Stimulated activated CD8-positive, alpha-beta memory T cell treated with anti-CD3 and anti-CD28 coated beads, Interleukin-4, amount 100 ng/mL, for 4 hours (primary cell): ENCODE results near the gene SCGB1C1.
A peak's percentile ranks its signal among the peaks of the same experiment; 100 is the strongest.

Experiments
- DNase-seq, 2 donors: peaks; one replicate each; pipeline ENCODE4 v3.0.0-alpha.2; 2020; ENCODE audit warnings: low read depth in 2 of 2, low spot score in 1 of 2

The SCGB1C1 gene

GRCh38 chr11:205221-206001 is 12.5 kb downstream of the SCGB1C1 start:
- no peak for DNase-seq

GRCh38 chr11:206002-206384 is 13.1 kb downstream of the SCGB1C1 start:
- no peak for DNase-seq

- DNase-seq: no peak
These were observed 13.8 kb downstream of the SCGB1C1 start for GRCh38 chr11:206526-207207.

GRCh38 chr11:207208-207862 is 14.5 kb downstream of the SCGB1C1 start, which contains the start of the genes BET1L and RIC8A:
BET1L (minus strand) TSS chr11:207399; CDS start chr11:207321, 78 bp downstream.
RIC8A (plus strand) TSS chr11:207708; CDS start chr11:208855, 1,147 bp downstream.
- DNase-seq: peak; percentile 89 to 93

- no peak for DNase-seq
These were observed 14.9 kb downstream of the SCGB1C1 start for GRCh38 chr11:207863-208180.

- DNase-seq: peak; percentile 45 to 66
These were observed 15.5 kb downstream of the SCGB1C1 start for GRCh38 chr11:208181-208916.

GRCh38 chr11:208917-209260 is 16.0 kb downstream of the SCGB1C1 start:
- DNase-seq: peak in 1 of 2 donors; percentile 26

GRCh38 chr11:209275-210121 is 16.6 kb downstream of the SCGB1C1 start:
- DNase-seq: no peak

- DNase-seq: no peak
These were observed 17.4 kb downstream of the SCGB1C1 start for GRCh38 chr11:210122-210802.

- no peak for DNase-seq
These were observed 17.9 kb downstream of the SCGB1C1 start for GRCh38 chr11:210803-211180.

GRCh38 chr11:211295-211694 is 18.4 kb downstream of the SCGB1C1 start:
- DNase-seq: no peak

GRCh38 chr11:211741-212140 is 18.9 kb downstream of the SCGB1C1 start:
- no peak for DNase-seq

- DNase-seq: no peak
These were observed 19.5 kb downstream of the SCGB1C1 start for GRCh38 chr11:212150-213100.

GRCh38 chr11:213111-213510 is 20.2 kb downstream of the SCGB1C1 start:
- DNase-seq: no peak

GRCh38 chr11:214083-214482 is 21.2 kb downstream of the SCGB1C1 start:
- DNase-seq: no peak

GRCh38 chr11:215581-216037 is 22.7 kb downstream of the SCGB1C1 start:
- no peak for DNase-seq

- DNase-seq: no peak
These were observed 23.4 kb downstream of the SCGB1C1 start for GRCh38 chr11:216081-216974.

- DNase-seq: no peak
These were observed 24.8 kb downstream of the SCGB1C1 start for GRCh38 chr11:217704-218103.
